Tibial artery (tissue), 4 donors: Measurements from ENCODE around the gene RTKN.
A peak's percentile ranks its signal among the peaks of the same experiment; 100 is the strongest.

ENCODE experiments used
- DNase-seq, 2 donors: peaks; one replicate each; pipeline ENCODE4 v3.0.0-alpha.2; 2019
- H3K27ac ChIP-seq, 2 donors: fragments of 200-600 bp; sonication (generic) in 1 of 2; 1 replicate in 1 of 2; 2 replicates in 1 of 2; pipeline ENCODE4 v1.5.1; 2018 to 2019; ENCODE audit warnings: mild to moderate bottlenecking in 1 of 2
- H3K27me3 ChIP-seq, 2 donors: fragments of 200-600 bp; sonication (generic) in 1 of 2; one replicate each; pipeline versions ENCODE4 v1.5.1 to v1.6.0; 2016 to 2019
- H3K36me3 ChIP-seq, 3 donors: fragments of 200-600 bp; sonication (generic) in 2 of 3; one replicate each; pipeline ENCODE4 v1.5.1; 2016 to 2019; ENCODE audit warnings: mild to moderate bottlenecking in 2 of 3
- H3K4me1 ChIP-seq, 4 donors: fragments of 200-600 bp; sonication (generic) in 2 of 4; 1 replicate in 3 of 4; 2 replicates in 1 of 4; pipeline ENCODE4 v1.5.1; 2016 to 2019
- H3K4me3 ChIP-seq, 2 donors: fragments of 200-600 bp; sonication (generic) in 1 of 2; 1 replicate in 1 of 2; 2 replicates in 1 of 2; pipeline ENCODE4 v1.5.1; 2018 to 2019; ENCODE audit warnings: mild to moderate bottlenecking in 2 of 2
- H3K9me3 ChIP-seq, 3 donors: fragments of 200-600 bp; sonication (generic) in 1 of 3; one replicate each; pipeline ENCODE4 v1.5.1; 2016 to 2019
- intact Hi-C: fragments of 100-400 bp; cut with DNase I; formaldehyde crosslinking; loops from one replicate; pipeline ENCODE4 v1.15.0; 2023; ENCODE audit warnings: low total_unique reads
- TF ChIP-seq, protein P1 (sequence below), 2 experiments: fragments of 200-600 bp in 1 of 2; fragments of 450-650 bp in 1 of 2; IDR thresholded peaks; one replicate each; pipeline ENCODE4 v1.5.1; 2017 to 2019; ENCODE audit warnings: antibody characterized with exemption in 2 of 2, mild to moderate bottlenecking in 1 of 2, moderate library complexity in 1 of 2

Gene RTKN

DNA sequence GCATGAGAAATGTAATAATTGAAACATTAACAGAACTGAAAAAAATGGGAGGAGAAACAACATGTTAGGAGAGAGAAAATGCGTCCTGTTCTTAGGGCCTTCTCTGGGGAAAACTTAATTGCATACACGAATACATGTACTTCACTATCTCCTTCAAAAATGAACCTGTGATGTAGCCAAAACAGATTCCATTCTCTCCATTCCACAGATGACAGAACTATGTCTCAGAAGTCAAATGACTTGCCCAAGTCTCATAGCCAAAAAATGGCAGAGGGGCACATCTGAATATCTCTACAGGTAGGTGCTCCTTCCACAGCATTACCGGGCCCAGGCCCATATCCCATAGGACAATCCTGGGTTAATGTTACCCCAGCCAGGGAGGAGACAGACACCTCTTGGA is 57.7 kb downstream of the RTKN start:
- Histone ChIP-seq H3K27ac (peak overlapping the region; percentile 30 to 56), H3K9me3 (no peaks in the 10 kb centered on the region), H3K4me3 (no peak overlapping the region), H3K27me3 (no peaks in the 10 kb centered on the region), H3K36me3 (no peaks in the 10 kb centered on the region), H3K4me1 (peaks cover 6 to 91% (median 61%) of the 10 kb centered on the region in 4 donors)
- TF ChIP-seq, protein P1, sequence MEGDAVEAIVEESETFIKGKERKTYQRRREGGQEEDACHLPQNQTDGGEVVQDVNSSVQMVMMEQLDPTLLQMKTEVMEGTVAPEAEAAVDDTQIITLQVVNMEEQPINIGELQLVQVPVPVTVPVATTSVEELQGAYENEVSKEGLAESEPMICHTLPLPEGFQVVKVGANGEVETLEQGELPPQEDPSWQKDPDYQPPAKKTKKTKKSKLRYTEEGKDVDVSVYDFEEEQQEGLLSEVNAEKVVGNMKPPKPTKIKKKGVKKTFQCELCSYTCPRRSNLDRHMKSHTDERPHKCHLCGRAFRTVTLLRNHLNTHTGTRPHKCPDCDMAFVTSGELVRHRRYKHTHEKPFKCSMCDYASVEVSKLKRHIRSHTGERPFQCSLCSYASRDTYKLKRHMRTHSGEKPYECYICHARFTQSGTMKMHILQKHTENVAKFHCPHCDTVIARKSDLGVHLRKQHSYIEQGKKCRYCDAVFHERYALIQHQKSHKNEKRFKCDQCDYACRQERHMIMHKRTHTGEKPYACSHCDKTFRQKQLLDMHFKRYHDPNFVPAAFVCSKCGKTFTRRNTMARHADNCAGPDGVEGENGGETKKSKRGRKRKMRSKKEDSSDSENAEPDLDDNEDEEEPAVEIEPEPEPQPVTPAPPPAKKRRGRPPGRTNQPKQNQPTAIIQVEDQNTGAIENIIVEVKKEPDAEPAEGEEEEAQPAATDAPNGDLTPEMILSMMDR (IDR thresholded peaks at IDR 0.05): no peak
- DNase-seq: no peak
- intact Hi-C loops: no loop called here

DNA sequence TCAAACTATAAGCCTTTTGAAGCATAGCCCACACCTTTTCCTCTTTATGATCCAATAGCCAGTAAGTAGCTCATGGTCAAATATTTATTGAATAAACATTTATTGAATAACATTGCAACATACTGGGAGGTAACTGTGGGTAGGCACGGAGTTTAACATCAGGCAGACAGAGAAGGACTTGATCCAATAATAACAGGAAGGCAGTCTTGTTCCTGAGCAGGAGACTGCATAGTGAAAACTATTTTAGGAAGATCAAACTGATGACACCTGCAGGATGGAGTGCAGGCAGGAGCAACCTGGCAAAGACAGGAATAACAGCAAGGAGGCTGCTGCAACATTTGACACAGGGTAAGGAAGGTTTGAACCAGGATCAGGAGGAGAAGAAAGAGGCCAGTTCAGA is 58.5 kb downstream of the RTKN start:
- TF ChIP-seq, protein P1 (IDR thresholded peaks at IDR 0.05): no peak
- H3K4me3 ChIP-seq: no peak overlapping the region
- H3K27me3 ChIP-seq: no peaks in the 10 kb centered on the region
- peaks cover 6 to 86% (median 53%) of the 10 kb centered on the region in 4 donors for H3K4me1 ChIP-seq
- no peaks in the 10 kb centered on the region for H3K9me3 ChIP-seq
- H3K27ac ChIP-seq: peak overlapping the region; percentile 30 to 56
- no peak for DNase-seq
- intact Hi-C loops: no loop called here
- no peaks in the 10 kb centered on the region for H3K36me3 ChIP-seq

GRCh38 chr2:74381751-74382150 is 60.0 kb downstream of the RTKN start:
- no peaks in the 10 kb centered on the region for H3K9me3 ChIP-seq
- H3K4me1 ChIP-seq: peaks cover 6 to 71% (median 44%) of the 10 kb centered on the region in 4 donors
- H3K27me3 ChIP-seq: no peaks in the 10 kb centered on the region
- no peak overlapping the region for H3K27ac ChIP-seq
- peaks cover 5 to 13% (median 13%) of the 10 kb centered on the region in 3 donors for H3K36me3 ChIP-seq
- intact Hi-C loops: no loop called here
- TF ChIP-seq, protein P1 (IDR thresholded peaks at IDR 0.05): no peak
- DNase-seq: no peak
- H3K4me3 ChIP-seq: no peak overlapping the region

- no peak for DNase-seq
- Histone ChIP-seq H3K36me3 (peaks cover 5 to 29% (median 25%) of the 10 kb centered on the region in 3 donors), H3K4me3 (peak within 1 kb of the TSS; percentile 42 to 54), H3K4me1 (peaks cover 6 to 67% (median 45%) of the 10 kb centered on the region in 4 donors), H3K27ac (peak within 1 kb of the TSS; percentile 43 to 52), H3K9me3 (no peaks in the 10 kb centered on the region), H3K27me3 (no peaks in the 10 kb centered on the region)
- intact Hi-C loops: no loop called here
- TF ChIP-seq, protein P1 (IDR thresholded peaks at IDR 0.05): no peak
Measured at GRCh38 chr2:74379851-74380789, 61.6 kb downstream of the RTKN start, which contains the start of gene DCTN1. Gene DCTN1, minus strand, starts transcription at chr2:74380311. Its CDS starts 274 bp downstream, at chr2:74380037.

DNA sequence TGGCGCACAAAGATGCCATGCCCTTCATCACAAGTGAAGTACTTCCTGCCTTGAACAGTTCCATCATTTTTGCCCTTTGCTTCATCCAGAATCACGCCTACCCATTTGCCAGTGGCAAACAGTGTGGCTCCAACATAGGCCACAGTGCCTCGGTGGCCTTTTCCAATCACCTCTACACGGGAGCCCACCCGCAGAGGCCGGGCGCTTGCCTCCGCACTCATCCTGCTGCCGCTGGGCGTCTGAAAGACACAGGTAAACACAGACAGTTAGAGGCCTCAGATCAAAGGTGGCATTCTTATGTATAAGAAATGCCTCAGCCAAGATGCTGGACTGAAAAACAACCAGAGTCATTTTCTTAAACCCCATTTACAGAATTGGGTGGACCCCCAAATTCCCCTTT is 63.7 kb downstream of the RTKN start:
- Histone ChIP-seq H3K36me3 (peaks cover 5 to 30% (median 25%) of the 10 kb centered on the region in 3 donors), H3K4me1 (peaks cover 0 to 67% (median 40%) of the 10 kb centered on the region in 4 donors), H3K27me3 (no peaks in the 10 kb centered on the region), H3K9me3 (no peaks in the 10 kb centered on the region), H3K27ac (no peak overlapping the region), H3K4me3 (no peak overlapping the region)
- TF ChIP-seq, protein P1 (IDR thresholded peaks at IDR 0.05): no peak
- DNase-seq: no peak
- intact Hi-C loops: no loop called here
